AG10803 (cell line): ENCODE data around the gene TTBK1.
A peak's percentile ranks its signal among the peaks of the same experiment; 100 is the strongest.

Source experiments
- DNase-seq: peaks from one replicate; pipeline ENCODE4 v3.0.0; 2010; ENCODE audit warnings: low read depth
- H3K4me3 ChIP-seq: 2 replicates; pipeline ENCODE4 v1.5.1; 2011; ENCODE audit warnings: mild to moderate bottlenecking, low read length, control low read depth
- CTCF ChIP-seq: conservative IDR thresholded peaks from 2 replicates; pipeline ENCODE4 v1.5.1; 2011; ENCODE audit warnings: mild to moderate bottlenecking, low read length, control low read depth, inconsistent platforms

The TTBK1 gene

GRCh38 chr6:43286980-43287716 lies 43.9 kb downstream of the TTBK1 start:
- TF ChIP-seq CTCF: peak; percentile 11; the same call in 1 of the 2 replicates
- DNase-seq: no peak
- H3K4me3 ChIP-seq: no peak overlapping the region

- no peak overlapping the region for H3K4me3 ChIP-seq
- no peak for TF ChIP-seq CTCF
- DNase-seq: no peak
Observed at GRCh38 chr6:43287717-43288679, 44.7 kb downstream of the TTBK1 start.

- no peak for TF ChIP-seq CTCF
- no peak overlapping the region for H3K4me3 ChIP-seq
- no peak for DNase-seq
Observed at GRCh38 chr6:43290339-43290904, 47.1 kb downstream of the TTBK1 start.

GRCh38 chr6:43290905-43291355 lies 47.6 kb downstream of the TTBK1 start:
- no peak for TF ChIP-seq CTCF
- no peak for DNase-seq
- H3K4me3 ChIP-seq: no peak overlapping the region

GRCh38 chr6:43291708-43292107 lies 48.4 kb downstream of the TTBK1 start:
- DNase-seq: no peak
- H3K4me3 ChIP-seq: no peak overlapping the region
- TF ChIP-seq CTCF: no peak

- no peak overlapping the region for H3K4me3 ChIP-seq
- TF ChIP-seq CTCF: no peak
- DNase-seq: no peak
Observed at GRCh38 chr6:43292341-43292740, 49.1 kb downstream of the TTBK1 start.
